NCI-H748 (cell line): ENCODE data around the gene CHMP2B.
A peak's percentile ranks its signal among the peaks of the same experiment; 100 is the strongest.
"Not testable (repeated sequence)": the region's sequence is repeated elsewhere in the genome, so short reads cannot be mapped to it uniquely, and the experiment has no call there.

Experiments used
- DNase-seq: peaks from one replicate; lab custom pipeline; 2025; ENCODE audit not compliant: unreplicated experiment; lab: John Stamatoyannopoulos, UW

The CHMP2B gene

GRCh38 chr3:87229113-87229512 is 2.0 kb downstream of the CHMP2B start:
- DNase-seq, result no peak

GRCh38 chr3:87233805-87234204 is 6.7 kb downstream of the CHMP2B start:
- DNase-seq, result no peak

- no peak for DNase-seq
Measured at GRCh38 chr3:87236093-87236492, 9.0 kb downstream of the CHMP2B start.

GRCh38 chr3:87246662-87247429 is 19.7 kb downstream of the CHMP2B start:
- DNase-seq, result no peak

GRCh38 chr3:87247430-87247773 is 20.3 kb downstream of the CHMP2B start:
- peak; percentile 1 for DNase-seq

- DNase-seq, result not testable (repeated sequence)
Measured at GRCh38 chr3:87248231-87248630, 21.1 kb downstream of the CHMP2B start.

GRCh38 chr3:87248831-87249230 is 21.7 kb downstream of the CHMP2B start:
- no peak for DNase-seq

- DNase-seq, result no peak
Measured at GRCh38 chr3:87250009-87250408, 22.9 kb downstream of the CHMP2B start.

GRCh38 chr3:87260270-87260669 is 33.2 kb downstream of the CHMP2B start:
- DNase-seq, result peak; percentile 45

GRCh38 chr3:87261925-87262324 is 34.8 kb downstream of the CHMP2B start:
- no peak for DNase-seq

- no peak for DNase-seq
Measured at GRCh38 chr3:87267953-87268645, 41.0 kb downstream of the CHMP2B start.

GRCh38 chr3:87268646-87269211 is 41.6 kb downstream of the CHMP2B start:
- DNase-seq, result peak; percentile 1

GRCh38 chr3:87269723-87270122 is 42.6 kb downstream of the CHMP2B start:
- no peak for DNase-seq

GRCh38 chr3:87270908-87271700 is 44.0 kb downstream of the CHMP2B start:
- no peak for DNase-seq

GRCh38 chr3:87272718-87273341 is 45.7 kb downstream of the CHMP2B start:
- DNase-seq, result no peak

GRCh38 chr3:87276484-87276883 is 49.4 kb downstream of the CHMP2B start, which contains the start of gene POU1F1:
TSS of gene POU1F1 (minus strand) at chr3:87276584. CDS start at chr3:87276462, 122 bp downstream.
- no peak for DNase-seq

- DNase-seq, result no peak
Measured at GRCh38 chr3:87287011-87287410, 59.9 kb downstream of the CHMP2B start.

GRCh38 chr3:87288446-87288845 is 61.3 kb downstream of the CHMP2B start:
- DNase-seq, result no peak

- peak; percentile 45 for DNase-seq
Measured at GRCh38 chr3:87298111-87298718, 71.1 kb downstream of the CHMP2B start.

GRCh38 chr3:87305031-87305430 is 77.9 kb downstream of the CHMP2B start:
- DNase-seq, result not testable (repeated sequence)
